H1 (cell line): ENCODE measurements around the gene IRF9. TPM values are rescaled to one million over a fixed set of nuclear protein-coding genes. Genes with fewer than 3 reads are reported as not detected.

Experiments
- BACH1 ChIP-seq: IDR thresholded peaks from 2 replicates; pipeline ENCODE4 v1.6.1; 2012; ENCODE audit warnings: low read length, improper control_type of control experiment
- CBX8 ChIP-seq: fragments of 300-800, 300-1000 bp; sonication (generic); IDR thresholded peaks from 2 replicates; pipeline ENCODE4 v1.7.1; 2016; ENCODE audit warnings: low read depth, low read length, borderline replicate concordance
- CHD7 ChIP-seq: fragments of 300-600 bp; sonication (generic); IDR thresholded peaks from 2 replicates; pipeline ENCODE4 v1.7.1; 2012; ENCODE audit warnings: low read length, moderate library complexity, mild to moderate bottlenecking, inconsistent platforms; ENCODE audit not compliant: insufficient replicate concordance
- CTCF ChIP-seq, 3 experiments: IDR thresholded peaks; 1 replicate in 2 of 3; 2 replicates in 1 of 3; pipeline versions ENCODE4 v1.5.1 to v1.6.1; 2011; ENCODE audit warnings: low read length in 3 of 3, mild to moderate bottlenecking in 3 of 3, inconsistent platforms in 2 of 3, low read depth in 1 of 3, moderate library complexity in 1 of 3; ENCODE audit not compliant: insufficient read depth in 1 of 3; ENCODE audit errors: control extremely low read depth in 1 of 3
- EZH2 ChIP-seq: fragments of 200-600 bp; sonication (generic); IDR thresholded peaks from 2 replicates; pipeline ENCODE4 v1.7.1; 2012; ENCODE audit warnings: low read depth, mild to moderate bottlenecking, moderate library complexity, low read length, inconsistent platforms; ENCODE audit not compliant: severe bottlenecking
- GABPA ChIP-seq: IDR thresholded peaks from 2 replicates; pipeline ENCODE4 v1.6.1; 2011; ENCODE audit warnings: mild to moderate bottlenecking, low read length, moderate library complexity, borderline replicate concordance; ENCODE audit not compliant: insufficient read depth
- JUN ChIP-seq: IDR thresholded peaks from 2 replicates; pipeline ENCODE4 v1.6.1; 2011; ENCODE audit warnings: low read depth, mild to moderate bottlenecking, improper control_type of control experiment, low read length
- NANOG ChIP-seq: IDR thresholded peaks from 2 replicates; pipeline ENCODE4 v1.6.1; 2011; ENCODE audit warnings: low read length, low read depth, mild to moderate bottlenecking, inconsistent platforms; ENCODE audit not compliant: insufficient read depth, poor library complexity, severe bottlenecking
- PHF8 ChIP-seq: fragments of 200-600 bp; sonication (generic); conservative IDR thresholded peaks from 2 replicates; pipeline ENCODE4 v1.7.1; 2012; ENCODE audit warnings: low read depth, mild to moderate bottlenecking, inconsistent platforms, low read length, moderate library complexity
- polyA plus RNA-seq, 7 experiments: library from polyadenylated mRNA; depleted of rRNA in 3 of 7; stranded (reverse) in 5 of 7; unstranded in 2 of 7; fragments of >200 nt in 5 of 7; fragments of 200-250 nt in 2 of 7; gene quantifications; 1 replicate in 5 of 7; 2 replicates in 1 of 7; 4 replicates in 1 of 7; pipeline versions ENCODE4 v1.2.1 to v1.2.3, GENCODE V29; 2011 to 2013; ENCODE audit warnings: missing spikeins in 2 of 7, mixed read lengths in 2 of 7
- total RNA-seq: library from RNA; stranded (reverse); fragmentation: NEBNext Ultra II Directional; extraction: Animal tissue kit (Norgen Biotek cat#: 25700); gene quantifications from 2 replicates; pipeline ENCODE4 v1.2.1, GENCODE V29; 2021

Gene IRF9
- total and polyA plus RNA-seq, 2 of the 8 experiments (the other 6 are each of a cell fraction or from before 2014, with no cell fraction given) = 11.4 to 13.2 TPM

- TF ChIP-seq CHD7 (no peak), NANOG (no peak), GABPA (no peak), CBX8 (no peak), PHF8 (no peak), JUN (no peak), BACH1 (no peak), EZH2 (no peak), CTCF (IDR thresholded peaks at IDR 0.05; ENCODE audit: control extremely low read depth in 1 of 3, insufficient read depth in 1 of 3, low read depth in 1 of 3, low read length in 3 of 3) (no peak)
Measured at GRCh38 chr14:24126939-24127338, 34.1 kb upstream of the IRF9 start (continued).
